VCaP (cell line): ENCODE measurements around the gene GCAT.

ENCODE experiments used
- H3K27ac ChIP-seq: fragments of 450-650 bp; 2 replicates; pipeline ENCODE4 v1.5.1; 2017
- TF ChIP-seq, protein P1 (sequence below): fragments of 450-650 bp; conservative IDR thresholded peaks from 2 replicates; pipeline ENCODE4 v1.5.1; 2017; ENCODE audit warnings: mild to moderate bottlenecking, moderate library complexity

GCAT gene

DNA sequence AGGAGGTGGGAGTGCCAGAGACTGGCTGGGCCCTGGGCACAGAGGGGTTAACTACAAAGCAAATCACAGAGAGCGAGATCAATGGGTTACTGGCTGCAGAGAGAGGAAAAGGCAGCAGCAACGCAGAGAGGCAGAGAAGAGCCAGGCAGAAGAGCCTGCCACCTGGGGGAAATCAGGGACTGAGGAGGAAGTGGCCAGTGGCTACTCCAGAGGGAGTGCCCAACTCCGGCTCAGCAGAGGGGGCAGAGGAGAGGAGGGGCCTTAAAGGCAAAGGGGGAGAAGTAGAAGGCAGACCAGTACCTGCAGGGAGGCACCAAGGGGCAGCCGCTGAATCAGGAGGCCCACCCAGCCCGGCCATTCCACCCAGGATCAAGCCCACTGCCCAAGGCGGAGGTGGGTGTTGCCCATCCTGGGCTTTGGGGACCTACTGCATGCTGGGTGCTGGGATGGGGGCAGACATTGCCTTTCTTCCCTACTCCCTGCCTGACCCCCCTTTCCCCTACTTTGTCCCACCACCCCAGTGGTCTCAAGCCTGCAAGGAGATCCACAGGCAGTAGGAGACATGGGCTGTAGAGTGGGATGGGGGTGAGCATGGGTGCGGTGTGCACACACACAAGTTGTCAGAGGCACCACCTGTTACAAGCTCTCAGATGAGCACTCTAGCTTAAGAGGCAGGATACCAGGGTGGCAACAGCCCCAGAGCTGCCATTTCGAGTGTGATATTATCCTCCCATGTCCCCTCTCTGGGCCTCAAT lies 14.5 kb downstream of the GCAT start:
- TF ChIP-seq, protein P1, sequence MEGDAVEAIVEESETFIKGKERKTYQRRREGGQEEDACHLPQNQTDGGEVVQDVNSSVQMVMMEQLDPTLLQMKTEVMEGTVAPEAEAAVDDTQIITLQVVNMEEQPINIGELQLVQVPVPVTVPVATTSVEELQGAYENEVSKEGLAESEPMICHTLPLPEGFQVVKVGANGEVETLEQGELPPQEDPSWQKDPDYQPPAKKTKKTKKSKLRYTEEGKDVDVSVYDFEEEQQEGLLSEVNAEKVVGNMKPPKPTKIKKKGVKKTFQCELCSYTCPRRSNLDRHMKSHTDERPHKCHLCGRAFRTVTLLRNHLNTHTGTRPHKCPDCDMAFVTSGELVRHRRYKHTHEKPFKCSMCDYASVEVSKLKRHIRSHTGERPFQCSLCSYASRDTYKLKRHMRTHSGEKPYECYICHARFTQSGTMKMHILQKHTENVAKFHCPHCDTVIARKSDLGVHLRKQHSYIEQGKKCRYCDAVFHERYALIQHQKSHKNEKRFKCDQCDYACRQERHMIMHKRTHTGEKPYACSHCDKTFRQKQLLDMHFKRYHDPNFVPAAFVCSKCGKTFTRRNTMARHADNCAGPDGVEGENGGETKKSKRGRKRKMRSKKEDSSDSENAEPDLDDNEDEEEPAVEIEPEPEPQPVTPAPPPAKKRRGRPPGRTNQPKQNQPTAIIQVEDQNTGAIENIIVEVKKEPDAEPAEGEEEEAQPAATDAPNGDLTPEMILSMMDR = no peak
- no peak overlapping the region for H3K27ac ChIP-seq

DNA sequence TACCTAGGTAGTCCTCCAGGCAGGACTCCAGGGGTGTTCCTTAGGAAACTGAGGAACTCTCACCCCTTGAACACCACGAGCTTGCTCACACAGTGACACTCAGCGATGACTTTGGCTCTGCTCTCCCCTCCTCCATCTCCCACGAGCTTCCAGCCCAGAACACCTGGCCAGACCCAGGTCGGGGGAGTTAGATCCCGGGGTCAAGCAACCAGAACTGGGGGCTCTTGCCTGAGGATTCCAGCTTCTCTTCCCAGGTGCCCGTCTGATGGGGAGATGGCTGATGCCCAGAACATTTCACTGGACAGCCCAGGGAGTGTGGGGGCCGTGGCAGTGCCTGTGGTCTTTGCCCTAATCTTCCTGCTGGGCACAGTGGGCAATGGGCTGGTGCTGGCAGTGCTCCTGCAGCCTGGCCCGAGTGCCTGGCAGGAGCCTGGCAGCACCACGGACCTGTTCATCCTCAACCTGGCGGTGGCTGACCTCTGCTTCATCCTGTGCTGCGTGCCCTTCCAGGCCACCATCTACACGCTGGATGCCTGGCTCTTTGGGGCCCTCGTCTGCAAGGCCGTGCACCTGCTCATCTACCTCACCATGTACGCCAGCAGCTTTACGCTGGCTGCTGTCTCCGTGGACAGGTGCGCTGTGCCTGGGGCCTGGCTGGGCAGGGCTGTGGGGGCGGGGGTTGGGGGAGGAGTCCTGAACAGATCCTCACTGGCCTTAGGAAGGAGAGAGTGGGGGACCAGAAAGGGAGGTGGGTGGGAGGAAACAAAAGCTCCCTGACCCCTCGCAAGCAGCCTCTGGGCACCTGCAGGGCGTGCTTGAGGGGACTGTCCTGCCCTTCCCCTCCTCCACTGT lies 15.6 kb downstream of the GCAT start, which contains the start of gene GALR3:
Gene GALR3, plus strand, starts transcription at position 249 of the 852 bp plus-strand sequence. Its CDS starts 25 bp downstream, at position 274.
- TF ChIP-seq, protein P1 = no peak
- peak within 1 kb of the TSS; percentile 74 for H3K27ac ChIP-seq

DNA sequence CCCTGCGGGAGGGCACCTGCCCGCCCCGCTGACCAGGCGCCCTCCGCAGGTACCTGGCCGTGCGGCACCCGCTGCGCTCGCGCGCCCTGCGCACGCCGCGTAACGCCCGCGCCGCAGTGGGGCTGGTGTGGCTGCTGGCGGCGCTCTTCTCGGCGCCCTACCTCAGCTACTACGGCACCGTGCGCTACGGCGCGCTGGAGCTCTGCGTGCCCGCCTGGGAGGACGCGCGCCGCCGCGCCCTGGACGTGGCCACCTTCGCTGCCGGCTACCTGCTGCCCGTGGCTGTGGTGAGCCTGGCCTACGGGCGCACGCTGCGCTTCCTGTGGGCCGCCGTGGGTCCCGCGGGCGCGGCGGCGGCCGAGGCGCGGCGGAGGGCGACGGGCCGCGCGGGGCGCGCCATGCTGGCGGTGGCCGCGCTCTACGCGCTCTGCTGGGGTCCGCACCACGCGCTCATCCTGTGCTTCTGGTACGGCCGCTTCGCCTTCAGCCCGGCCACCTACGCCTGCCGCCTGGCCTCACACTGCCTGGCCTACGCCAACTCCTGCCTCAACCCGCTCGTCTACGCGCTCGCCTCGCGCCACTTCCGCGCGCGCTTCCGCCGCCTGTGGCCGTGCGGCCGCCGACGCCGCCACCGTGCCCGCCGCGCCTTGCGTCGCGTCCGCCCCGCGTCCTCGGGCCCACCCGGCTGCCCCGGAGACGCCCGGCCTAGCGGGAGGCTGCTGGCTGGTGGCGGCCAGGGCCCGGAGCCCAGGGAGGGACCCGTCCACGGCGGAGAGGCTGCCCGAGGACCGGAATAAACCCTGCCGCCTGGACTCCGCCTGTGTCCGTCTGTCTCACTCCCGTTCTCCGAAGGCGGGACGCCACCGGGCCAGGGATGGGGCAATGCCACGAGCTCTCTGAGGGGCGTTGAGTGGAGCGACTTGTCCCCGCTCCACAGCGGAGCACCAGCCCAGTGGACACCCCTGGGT lies 17.2 kb downstream of the GCAT start:
- H3K27ac ChIP-seq = peak overlapping the region; percentile 74
- TF ChIP-seq, protein P1 = peak; percentile 55

DNA sequence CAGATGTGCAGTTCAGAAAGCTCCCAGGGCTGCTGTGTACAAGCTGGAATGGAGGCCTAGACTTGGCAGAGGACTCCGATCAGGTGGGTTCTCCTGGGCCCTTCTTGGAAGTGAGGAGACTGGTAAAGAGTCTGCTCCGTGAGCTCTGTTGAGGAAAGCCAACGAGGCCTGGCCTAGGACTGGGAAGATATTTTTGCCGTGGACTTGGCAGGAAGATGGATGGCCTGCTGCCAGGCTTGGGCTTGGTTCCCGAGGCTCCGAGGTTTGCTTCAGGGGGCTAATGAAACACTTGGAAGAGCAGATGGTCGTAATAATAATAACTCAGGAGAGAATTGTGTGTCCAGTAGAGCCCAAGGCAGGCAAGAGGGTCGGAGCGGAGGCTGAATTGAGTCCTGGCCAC lies 19.3 kb downstream of the GCAT start:
- no peak overlapping the region for H3K27ac ChIP-seq
- TF ChIP-seq, protein P1 = no peak

DNA sequence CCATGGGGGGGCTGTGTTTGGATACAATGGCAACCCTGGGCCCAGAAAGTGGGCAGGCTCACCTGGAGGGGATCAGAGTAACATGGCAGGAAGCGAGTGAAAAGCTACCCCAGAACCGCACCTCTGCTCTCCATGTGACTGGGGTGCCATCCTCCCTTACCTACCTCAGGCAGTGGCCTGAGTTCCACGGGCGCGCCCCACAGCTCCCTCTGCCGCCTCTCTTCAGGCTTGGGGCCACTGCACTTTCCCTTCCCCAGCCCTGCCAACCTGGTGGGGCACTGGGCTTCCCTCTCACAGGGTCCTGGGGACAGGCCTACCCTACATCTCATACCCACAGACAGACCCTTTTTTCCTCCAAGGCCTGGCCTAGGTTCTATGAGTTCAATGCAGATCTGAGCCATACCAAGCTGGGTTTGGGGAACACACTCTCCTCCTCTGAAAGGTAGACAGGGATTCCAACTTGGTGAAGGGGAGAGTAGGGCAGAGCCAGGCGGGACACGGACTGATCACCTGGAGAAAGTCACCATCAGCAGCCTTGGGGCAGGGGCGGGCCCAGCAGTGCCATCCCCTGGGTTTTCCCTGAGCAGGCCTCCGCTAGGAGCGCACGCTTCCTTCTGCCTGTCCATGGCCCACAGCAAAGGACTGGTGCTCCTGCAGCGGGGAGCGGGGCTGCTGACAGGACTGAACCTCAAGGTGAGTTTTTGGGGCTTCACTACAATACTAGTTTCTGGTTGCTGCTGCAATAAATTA lies 22.5 kb downstream of the GCAT start:
- no peak overlapping the region for H3K27ac ChIP-seq
- TF ChIP-seq, protein P1 = no peak

DNA sequence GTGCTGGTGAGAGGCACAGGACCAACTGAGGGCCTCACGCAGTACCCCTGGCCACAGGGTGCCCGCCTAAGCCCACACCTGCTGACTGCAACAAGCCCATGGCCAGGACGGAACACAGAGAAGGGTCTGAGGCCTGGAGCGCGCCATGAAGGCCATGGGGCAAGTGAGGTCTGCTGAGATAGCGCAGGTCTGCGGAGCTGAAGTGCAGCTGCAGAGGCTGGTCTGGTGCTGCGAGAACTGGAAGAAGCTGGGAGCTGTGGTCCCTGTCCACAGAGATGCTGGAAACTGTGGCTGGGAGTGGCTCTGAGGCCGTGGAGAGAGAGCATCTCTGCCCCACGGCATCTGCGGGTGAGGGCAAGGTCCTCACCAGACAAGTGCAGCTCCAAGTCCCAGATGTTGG lies 23.7 kb downstream of the GCAT start:
- no peak overlapping the region for H3K27ac ChIP-seq
- TF ChIP-seq, protein P1 = no peak
